IPS-18c (cell line): ENCODE results near the gene CAPZA2.
"Not testable (repeated sequence)": the region's sequence is repeated elsewhere in the genome, so short reads cannot be mapped to it uniquely, and the experiment has no call there.

Experiments used
- H3K4me3 ChIP-seq: 2 replicates; pipeline ENCODE4 v1.7.0; 2013; ENCODE audit warnings: low read depth, mild to moderate bottlenecking, low read length, moderate library complexity; ENCODE audit not compliant: insufficient read depth
- H3K9me3 ChIP-seq: one replicate; pipeline ENCODE4 v1.6.1; 2013; ENCODE audit warnings: mild to moderate bottlenecking, low read length, moderate library complexity; ENCODE audit not compliant: control insufficient read depth, insufficient read depth

The CAPZA2 gene

GRCh38 chr7:116862234-116862950 lies at the start of gene CAPZA2:
TSS of gene CAPZA2 (plus strand) at chr7:116862587. CDS start at chr7:116862612, 25 bp downstream.
- Histone ChIP-seq H3K9me3 (no peaks in the 10 kb centered on the region), H3K4me3 (peak within 1 kb of the TSS; percentile 88)

GRCh38 chr7:116812860-116813259 lies 49.5 kb upstream of the CAPZA2 start:
- Histone ChIP-seq H3K4me3 (no peak overlapping the region), H3K9me3 (no peaks in the 10 kb centered on the region)

DNA sequence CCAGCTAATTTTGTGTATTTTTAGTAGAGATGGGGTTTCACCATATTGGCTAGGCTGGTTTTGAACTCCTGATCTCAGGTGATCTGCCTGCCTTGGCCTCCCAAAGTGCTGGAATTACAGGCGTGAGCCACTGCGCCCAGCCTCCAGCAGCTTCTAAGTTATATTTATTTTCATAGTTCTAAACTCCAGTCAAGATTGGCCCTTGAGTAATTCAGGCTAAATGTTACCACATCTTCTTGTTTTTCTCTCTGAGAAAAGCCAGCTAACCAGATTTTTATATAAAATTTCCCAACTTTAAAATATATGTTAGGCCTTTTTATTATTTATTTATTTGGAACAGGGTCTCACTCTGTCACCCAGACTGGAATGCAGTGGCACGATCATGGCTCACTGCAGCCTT lies 49.0 kb upstream of the CAPZA2 start:
- H3K4me3 ChIP-seq, H3K9me3 ChIP-seq: not testable (repeated sequence)

- Histone ChIP-seq H3K9me3 (no peaks in the 10 kb centered on the region), H3K4me3 (no peak overlapping the region)
These were observed 47.3 kb upstream of the CAPZA2 start for GRCh38 chr7:116815041-116815440.

DNA sequence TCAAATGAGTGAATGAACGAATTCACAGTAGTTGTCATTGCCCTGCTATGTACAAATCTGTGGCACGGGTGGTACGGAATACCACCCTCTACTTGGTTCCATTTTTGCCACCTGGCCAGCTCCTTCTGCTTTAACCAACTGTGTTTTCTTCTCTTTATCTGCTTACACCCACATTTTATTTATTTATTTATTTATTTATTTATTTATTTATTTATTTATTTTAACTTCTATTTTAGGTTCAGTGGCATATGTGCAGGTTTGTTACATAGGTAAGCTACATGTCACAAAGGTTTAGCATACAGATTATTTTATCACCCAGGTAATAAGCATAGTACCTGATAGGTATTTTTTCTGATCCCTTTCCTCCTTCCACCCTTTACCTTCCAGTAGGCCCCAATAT lies 42.2 kb upstream of the CAPZA2 start:
- H3K4me3 ChIP-seq, result no peak overlapping the region
- no peaks in the 10 kb centered on the region for H3K9me3 ChIP-seq

DNA sequence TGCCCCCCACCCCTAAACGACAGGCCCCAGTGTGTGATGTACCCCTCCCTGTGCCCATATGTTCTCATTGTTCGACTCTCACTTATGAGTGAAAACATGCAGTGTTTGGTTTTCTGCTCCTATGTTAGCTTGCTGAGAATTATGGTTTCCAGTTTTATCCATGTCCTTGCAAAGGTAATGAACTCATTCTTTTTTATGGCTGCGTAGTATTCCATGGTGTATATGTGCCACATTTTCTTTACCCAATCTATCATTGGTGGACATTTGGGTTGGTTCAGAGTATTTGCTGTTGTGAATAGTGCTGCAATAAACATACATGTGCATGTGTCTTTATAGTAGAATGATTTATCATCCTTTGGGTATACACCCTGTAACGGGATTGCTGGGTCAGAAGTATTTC lies 40.7 kb upstream of the CAPZA2 start:
- not testable (repeated sequence) for H3K9me3 ChIP-seq, H3K4me3 ChIP-seq

DNA sequence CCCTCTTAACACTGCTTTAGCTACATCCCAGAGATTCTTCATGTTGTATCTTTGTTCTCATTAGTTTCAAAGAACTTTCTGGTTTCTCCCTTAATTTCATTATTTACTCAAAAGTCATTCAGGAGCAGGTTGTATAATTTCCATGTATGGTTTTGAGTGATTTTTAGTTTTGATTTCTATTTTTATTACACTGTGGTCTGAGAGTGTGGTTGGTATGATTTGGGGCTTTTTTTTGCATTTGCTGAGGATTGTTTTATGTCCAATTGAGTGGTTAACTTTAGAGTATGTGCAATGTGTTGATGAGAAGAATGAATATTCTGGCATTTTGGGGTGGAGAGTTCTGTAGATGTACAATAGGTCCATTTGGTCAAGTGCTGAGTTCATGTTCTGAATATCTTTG lies 37.9 kb upstream of the CAPZA2 start:
- Histone ChIP-seq H3K4me3 (no peak overlapping the region), H3K9me3 (no peaks in the 10 kb centered on the region)

DNA sequence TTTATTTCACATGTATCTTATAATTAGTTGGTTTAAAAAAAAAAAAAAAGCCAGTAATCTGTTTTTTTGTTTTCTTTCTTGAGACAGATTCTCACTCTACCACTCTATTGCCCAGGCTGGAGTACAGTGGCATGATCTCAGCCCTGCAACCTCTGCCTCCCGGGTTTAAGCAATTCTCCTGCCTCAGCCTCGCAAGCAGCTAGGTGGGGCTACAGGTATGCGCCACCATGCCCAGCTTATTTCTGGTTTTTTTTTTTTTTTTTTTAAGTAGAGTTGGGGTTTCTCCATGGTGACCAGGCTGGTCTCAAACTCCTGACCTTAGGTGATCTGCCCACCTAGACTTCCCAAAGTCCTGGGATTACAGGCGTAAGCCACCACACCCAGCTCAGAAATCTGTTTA lies 34.1 kb upstream of the CAPZA2 start:
- Histone ChIP-seq H3K4me3 (no peak overlapping the region), H3K9me3 (no peaks in the 10 kb centered on the region)

- H3K4me3 ChIP-seq, result no peak overlapping the region
- no peaks in the 10 kb centered on the region for H3K9me3 ChIP-seq
These were observed 33.3 kb upstream of the CAPZA2 start for GRCh38 chr7:116829041-116829440.

- H3K4me3 ChIP-seq, result no peak overlapping the region
- no peaks in the 10 kb centered on the region for H3K9me3 ChIP-seq
These were observed 32.9 kb upstream of the CAPZA2 start for GRCh38 chr7:116829493-116829892.

DNA sequence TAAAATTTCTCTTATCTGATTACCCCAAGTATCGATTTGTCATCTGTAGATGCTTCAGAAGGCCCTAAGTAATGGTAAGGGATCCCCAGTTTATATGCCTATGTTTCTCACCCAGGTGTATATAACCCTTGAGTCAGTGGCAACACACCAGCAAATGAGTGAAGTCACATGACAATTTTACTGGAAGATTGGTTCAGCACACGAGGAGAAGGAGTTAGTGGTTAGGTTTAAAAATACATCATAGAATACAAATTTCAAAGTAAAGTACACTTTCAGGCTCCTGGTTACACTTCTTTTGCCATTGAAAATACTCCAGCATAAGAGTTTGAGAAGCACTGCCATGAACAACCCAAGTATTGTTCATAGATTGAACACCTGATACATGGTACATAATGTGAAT lies 29.7 kb upstream of the CAPZA2 start:
- no peaks in the 10 kb centered on the region for H3K9me3 ChIP-seq
- no peak overlapping the region for H3K4me3 ChIP-seq

DNA sequence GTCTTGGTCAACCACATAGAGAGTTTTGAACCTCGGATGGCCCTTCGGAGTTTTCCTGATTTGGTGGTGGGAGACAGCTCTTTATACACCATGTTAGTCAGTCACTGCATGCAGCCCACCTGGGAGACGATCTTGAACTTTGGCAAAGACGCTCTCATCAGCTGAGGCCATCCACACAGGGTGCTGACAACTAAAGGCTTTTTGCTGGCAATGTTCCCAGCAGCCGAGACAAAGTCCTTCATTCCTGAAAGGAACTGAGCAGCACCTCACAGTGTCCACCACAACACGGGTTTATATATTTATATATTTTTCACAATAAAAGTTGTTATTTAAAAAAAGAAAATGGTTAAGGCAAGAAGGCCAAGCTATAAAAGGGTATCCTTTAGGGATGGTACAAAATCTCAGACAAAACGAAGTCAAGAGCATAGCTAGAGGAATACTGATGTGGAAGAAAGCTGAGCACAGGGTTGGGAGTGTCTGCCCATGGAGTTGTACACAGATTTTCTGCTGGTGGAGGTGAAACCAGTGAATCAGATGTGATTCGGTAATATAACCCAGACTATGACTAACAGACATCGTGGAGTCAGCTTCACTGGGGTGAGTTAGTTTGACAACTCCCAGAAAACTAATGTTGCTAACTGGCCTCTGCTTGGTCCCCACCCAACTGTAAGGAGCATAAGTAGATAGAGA lies 27.4 kb upstream of the CAPZA2 start:
- Histone ChIP-seq H3K9me3 (no peaks in the 10 kb centered on the region), H3K4me3 (no peak overlapping the region)

- H3K9me3 ChIP-seq, result no peaks in the 10 kb centered on the region
- H3K4me3 ChIP-seq, result no peak overlapping the region
These were observed 26.3 kb upstream of the CAPZA2 start for GRCh38 chr7:116836048-116836447.

DNA sequence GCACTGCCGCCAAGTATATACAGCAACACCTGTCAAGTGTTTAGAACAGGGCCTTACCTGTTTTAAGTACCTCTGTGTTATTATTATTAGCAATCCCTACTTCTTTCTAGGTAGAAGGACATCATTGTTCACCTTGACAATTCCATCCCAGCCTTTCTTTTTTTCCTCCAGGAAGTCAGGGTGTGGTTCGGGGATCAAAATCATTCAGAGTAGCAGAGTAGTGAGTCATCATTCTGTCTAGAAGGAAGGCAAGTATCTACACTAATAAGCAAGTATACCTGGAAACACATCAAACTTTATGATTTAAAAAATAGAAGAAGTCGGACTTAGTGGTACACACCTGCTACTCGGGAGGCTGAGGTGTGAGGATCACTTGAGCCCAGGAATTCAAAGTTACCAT lies 25.5 kb upstream of the CAPZA2 start:
- no peaks in the 10 kb centered on the region for H3K9me3 ChIP-seq

GRCh38 chr7:116837586-116837985 lies 24.8 kb upstream of the CAPZA2 start:
- H3K9me3 ChIP-seq, result no peaks in the 10 kb centered on the region
- no peak overlapping the region for H3K4me3 ChIP-seq

More for the DNA sequence above, 25.5 kb upstream of the CAPZA2 start:
- H3K4me3 ChIP-seq, result no peak overlapping the region

DNA sequence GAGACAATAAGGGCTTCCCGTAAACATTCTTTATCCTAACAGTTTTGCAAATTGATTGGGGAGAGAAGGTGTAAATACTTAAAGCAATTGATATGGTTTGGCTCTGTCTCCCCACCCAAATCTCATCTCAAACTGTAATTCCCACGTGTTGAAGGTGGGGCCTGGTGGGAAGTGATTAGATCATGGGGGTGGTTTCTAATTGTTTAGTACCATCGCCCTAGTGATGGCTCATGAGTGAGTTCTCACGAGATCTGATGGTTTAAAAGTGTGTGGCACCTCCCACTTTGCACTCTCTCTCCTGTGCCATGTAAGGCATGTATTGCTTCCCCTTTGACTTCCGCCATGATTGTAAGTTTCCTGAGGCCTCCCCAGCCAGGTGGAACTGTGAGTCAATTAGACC lies 22.1 kb upstream of the CAPZA2 start:
- H3K9me3 ChIP-seq, result no peaks in the 10 kb centered on the region
- H3K4me3 ChIP-seq, result no peak overlapping the region

- H3K9me3 ChIP-seq, result no peaks in the 10 kb centered on the region
- H3K4me3 ChIP-seq, result no peak overlapping the region
These were observed 20.0 kb upstream of the CAPZA2 start for GRCh38 chr7:116842371-116842770.

DNA sequence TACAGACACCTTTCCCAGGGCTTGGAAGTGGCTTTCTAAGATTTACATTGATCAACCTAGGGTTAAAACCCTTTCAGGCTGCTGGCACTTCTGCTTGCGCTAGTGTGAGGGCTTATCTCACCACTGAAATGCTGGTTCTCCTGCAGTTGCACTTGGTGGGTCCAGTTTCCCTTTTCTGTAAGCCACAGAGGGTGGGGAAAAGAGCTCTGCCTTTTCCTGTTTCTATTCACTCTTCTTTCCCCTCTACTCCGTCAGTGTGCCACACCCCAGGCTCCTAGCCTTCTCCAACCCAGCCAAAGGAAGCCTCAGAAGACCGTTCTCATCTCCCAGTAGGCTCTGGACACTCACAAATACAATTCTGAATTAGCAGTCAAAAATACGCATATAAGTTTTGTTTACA lies 19.0 kb upstream of the CAPZA2 start:
- Histone ChIP-seq H3K9me3 (no peaks in the 10 kb centered on the region), H3K4me3 (no peak overlapping the region)

DNA sequence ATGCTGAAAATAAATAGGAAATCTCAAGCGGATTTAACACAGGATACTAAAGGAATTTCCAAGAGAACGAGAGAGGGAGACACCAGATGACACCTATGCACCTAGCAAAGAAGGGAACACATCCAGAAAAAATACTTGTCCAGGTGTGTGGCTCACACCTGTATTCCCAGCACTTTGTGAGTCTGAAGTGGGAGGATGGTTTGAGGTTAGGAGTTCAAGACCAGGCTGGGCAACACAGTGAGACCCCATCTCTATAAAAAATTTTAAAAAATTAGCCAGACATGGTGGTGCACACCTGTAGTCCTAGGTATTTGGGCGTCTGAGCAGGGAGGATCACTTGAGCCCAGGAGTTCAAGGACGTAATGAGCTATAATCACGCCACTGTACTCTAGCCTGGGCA lies 11.2 kb upstream of the CAPZA2 start:
- no peak overlapping the region for H3K4me3 ChIP-seq

More for the DNA sequence above, 11.2 kb upstream of the CAPZA2 start:
- H3K9me3 ChIP-seq, result no peaks in the 10 kb centered on the region
